ENCODE data around the gene ST8SIA3.
"Not testable (repeated sequence)": the region's sequence is repeated elsewhere in the genome, so short reads cannot be mapped to it uniquely, and the experiment has no call there.

The ST8SIA3 gene

DNA sequence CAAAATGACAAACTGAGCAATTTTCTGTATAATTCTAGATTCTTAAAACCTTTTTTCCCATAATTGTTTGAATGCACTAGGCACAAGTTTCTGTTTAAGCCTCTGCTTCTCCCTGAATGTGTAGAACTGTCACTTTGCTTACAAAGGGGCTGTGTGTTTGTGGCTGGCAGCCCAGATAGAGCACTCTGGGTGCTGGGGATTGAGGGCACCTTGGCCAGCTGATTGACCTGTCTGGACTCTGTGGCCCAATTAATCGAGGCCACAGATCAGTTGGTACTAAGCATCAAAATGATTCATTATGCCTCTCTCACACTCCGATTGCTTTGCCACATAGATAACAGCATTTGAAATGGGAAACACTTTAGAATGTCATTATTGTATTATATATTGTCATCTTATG, 12.1 kb downstream of the ST8SIA3 start:
- no peak for DNase-seq (ENCODE audit: low spot score)

DNA sequence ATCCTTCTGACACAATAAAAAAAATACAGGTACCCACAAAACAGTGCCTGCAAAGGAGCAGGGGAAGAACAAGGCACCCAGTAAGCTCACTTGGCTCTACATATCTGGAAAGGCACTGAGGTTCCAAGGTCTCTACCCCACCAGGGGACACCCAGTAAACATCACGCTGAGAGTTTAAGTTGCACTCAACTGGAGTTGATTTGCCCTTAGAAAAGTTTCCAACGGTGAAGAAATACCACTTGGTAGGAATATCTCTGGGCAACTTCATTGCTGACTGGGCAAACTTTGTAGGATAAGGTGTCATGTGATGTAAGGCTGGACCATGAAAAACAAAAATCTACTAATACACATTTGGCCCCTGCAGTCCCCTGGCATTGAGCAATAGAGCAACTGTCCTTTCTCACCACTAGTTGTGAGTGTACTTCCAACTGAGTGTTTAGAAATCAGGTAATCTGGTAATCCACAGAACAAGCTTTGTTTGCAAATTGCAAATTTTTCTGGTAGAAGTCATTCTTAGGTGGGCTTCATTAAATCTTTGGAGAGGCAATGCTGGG, 14.2 kb downstream of the ST8SIA3 start:
- no peak for DNase-seq (ENCODE audit: low spot score)

DNA sequence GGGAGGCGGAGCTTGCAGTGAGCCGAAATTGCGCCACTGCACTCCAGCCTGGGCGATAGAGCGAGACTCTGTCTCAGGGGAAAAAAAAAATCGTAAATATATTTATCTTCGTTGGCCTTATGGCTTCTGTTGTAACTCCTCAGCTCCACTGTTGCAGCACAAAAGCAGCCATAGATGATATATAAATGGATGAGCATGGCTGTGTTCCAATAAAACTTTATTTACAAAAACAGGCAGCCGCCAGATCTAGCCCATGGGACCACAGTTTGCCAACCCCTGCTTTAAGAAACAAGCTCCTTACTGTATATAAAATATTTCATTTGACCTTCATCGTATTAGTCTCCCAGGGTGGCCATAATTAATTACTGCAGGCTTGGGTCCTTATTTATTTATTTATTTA, 20.1 kb downstream of the ST8SIA3 start:
- no peak for DNase-seq (ENCODE audit: low spot score)

DNA sequence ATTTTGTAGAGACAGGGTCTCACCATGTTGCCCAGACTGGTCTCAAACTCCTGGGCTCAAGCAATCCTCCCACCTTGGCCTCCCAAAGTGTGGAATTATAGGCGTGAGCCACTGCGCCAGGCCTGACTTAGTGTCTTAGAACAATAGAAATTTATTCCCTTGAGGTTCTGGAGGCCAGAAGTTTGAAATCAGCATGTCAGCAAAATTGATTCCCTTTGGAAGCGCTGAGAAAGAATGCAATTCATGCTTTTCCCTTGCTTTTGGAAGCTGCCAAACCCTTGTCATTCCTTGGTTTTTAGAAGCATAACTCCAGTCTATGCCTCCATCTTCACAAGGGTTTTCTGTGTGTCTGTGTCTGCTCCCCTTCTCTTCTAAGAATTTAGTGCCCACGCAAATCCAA, 20.7 kb downstream of the ST8SIA3 start:
- no peak for DNase-seq (ENCODE audit: low spot score)

DNA sequence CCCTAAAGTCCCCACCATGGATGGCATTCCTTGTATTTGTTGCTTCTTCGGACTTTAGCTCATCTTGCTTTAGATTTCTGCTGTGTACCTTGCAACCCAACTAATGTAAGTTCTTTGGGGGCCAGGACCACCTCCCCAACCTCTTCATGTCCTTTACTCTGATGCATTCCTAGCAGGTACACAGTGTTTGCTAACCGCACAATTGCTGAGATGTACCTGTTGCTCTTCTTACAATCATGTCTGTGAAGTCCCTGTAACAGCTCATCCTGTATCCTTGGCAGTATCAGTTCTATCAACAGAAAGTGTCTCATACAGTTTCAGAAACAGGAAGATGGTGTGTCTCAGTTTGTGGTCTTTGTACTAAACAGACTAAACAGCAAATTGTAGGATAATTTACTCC, 24.1 kb downstream of the ST8SIA3 start:
- DNase-seq (ENCODE audit: low spot score), result no peak

DNA sequence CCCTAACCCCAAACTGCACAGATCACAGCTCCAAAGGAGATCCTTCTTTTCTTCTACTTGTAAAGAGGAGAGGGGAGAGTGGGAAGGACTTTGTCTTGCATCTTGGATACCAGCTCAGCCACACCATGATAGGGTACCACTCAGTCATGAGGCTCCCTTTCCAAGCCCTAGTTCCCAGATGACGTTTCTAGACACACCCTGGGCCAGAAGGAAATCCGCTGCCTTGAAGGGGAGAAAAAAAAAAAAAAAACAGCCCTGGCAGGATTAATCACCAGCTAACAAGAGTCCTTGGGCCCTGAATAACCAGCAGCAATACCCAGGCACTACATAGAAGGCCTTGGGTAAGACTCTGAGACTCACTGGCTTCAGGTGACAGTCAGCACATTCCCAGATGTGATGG, 36.9 kb downstream of the ST8SIA3 start:
- no peak for DNase-seq (ENCODE audit: low spot score)

DNA sequence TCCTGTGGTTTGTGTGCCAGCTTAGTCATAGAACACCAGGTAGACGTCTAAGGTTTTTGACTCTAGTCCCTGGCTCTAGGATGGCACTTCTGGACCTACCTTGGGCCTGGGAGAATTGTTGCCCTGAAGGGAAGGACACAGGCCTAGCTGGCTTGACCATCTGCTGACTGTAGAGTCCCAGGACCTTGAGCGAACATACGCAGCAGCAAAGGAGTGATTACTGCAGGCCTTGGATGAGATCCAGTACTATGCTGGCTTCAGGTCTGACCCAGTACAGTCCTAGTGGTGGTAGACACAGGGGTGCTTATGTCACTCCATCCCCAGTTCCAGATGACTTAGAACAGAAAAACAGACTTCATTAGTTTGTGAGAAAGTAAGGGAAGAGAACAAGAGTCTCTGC, 37.7 kb downstream of the ST8SIA3 start:
- no peak for DNase-seq (ENCODE audit: low spot score)

DNA sequence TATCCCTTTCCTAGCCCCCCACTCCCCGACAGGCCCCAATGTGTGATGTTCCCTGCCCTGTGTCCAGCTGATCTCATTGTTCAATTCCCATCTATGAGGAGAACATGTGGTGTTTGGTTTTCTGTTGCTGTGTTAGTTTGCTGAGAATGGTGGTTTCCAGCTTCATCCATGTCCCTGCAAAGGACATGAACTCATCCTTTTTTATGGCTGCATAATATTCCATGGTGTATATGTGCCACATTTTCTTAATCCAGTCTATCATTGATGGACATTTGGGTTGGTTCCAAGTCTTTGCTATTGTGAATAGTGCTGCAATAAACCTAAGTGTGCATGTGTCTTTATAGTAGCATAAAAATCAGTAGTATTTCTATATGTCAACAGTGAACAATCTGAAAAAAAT, 42.4 kb downstream of the ST8SIA3 start:
- DNase-seq (ENCODE audit: low spot score), result not testable (repeated sequence)

DNA sequence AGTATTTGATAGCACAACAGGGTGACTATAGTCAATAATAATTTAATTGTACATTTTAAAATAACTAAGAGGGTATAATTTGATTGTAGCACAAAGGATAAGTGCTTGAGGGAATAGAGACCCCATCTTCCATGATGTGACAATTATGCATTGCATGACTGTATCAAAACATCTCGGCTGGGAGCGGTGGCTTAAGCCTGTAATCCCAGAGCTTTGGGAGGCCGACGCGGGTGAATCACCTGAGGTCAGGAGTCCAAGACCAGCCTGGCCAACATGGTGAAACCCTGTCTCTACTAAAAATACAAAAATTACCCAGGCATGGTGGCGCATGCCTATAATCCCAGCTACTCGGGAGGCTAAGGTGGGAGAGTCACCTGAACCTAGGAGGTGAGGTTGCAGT, 44.5 kb downstream of the ST8SIA3 start:
- DNase-seq (ENCODE audit: low spot score), result not testable (repeated sequence)

DNA sequence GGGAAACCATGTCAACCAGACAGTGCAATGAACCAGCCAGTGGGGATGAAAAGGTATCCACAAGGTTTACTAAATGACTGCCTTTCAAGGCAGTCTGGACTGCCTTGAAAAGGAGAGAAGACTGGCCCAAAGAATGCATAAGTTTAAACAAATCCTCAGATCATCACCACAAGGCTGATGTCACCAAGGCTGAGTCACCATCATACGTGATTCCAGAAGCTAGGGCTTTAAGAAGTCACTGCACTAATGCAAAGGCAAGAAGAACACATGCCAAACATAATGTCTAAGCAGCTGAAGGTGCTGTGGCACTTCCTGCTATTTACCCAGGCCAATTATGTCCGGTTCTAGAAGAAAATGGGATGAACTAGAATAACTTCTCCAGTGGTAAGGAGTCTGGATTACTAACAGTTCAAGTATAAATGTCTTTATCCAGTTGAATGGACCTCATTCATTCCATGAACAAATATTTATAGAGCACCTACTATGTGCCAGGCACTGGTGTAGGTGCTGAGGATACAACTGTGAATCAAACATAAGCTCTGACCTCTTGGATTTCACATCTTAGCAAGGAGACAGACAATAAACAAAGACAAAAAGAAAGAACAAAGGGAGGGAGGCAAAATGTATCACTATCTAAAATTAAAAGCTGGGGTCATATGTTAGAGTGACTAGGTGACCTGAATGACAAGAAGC, 45.2 kb downstream of the ST8SIA3 start:
- DNase-seq (ENCODE audit: low spot score), result no peak

DNA sequence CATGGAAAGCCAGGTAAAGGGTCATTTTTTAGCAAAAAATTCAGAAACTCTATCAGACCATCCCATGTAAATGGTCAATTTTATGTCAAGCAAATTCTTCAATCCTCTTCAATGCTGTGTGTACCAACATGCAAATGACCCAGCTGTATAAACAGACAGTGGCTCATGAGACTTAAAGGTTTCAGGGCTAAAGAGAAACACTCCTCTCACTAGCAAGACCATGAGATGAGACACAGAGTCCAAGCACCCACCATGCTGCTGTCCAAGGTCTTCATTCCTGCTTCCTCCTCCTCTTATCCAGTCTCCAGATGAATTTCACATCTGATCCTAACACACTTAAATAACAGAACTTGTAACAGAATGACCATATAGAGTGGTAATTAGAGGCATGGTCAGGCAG, 52.0 kb downstream of the ST8SIA3 start:
- DNase-seq (ENCODE audit: low spot score), result no peak

DNA sequence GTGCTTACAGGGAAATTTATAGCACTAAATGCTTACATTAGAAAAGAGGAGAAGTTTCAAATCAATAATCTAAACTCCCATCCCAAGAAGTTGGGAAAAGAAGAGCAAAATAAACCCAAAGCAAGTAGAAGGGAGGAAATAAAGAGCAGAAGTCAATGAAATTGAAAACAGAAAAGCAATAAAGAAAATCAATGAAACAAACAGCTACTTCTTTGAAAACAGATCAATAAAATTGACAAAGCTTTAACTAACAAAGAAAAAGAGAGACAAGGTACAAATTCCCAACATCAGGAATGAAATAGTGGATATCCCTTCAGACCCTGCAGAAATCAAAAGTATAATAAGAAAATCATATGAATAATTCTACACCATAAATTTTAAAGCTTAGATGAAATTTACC, 57.3 kb downstream of the ST8SIA3 start:
- no peak for DNase-seq (ENCODE audit: low spot score)

DNA sequence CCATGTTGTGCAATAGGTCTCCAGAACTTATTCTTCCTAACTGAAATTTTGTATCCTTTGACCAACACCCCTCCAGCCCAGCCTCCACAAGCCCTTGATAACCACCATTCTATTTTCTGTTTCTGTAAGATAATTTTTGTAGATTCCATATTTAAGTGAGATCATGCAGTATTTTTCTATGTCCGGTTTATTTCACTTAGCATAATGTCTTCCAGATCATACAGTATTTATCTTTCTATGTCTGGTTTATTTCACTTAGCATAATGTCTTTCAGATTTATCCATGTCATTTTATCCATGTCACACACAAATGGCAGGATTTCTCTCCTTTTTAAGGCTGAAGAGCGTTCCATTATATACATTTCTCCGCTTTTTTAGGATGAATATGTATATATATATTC, 58.4 kb downstream of the ST8SIA3 start:
- DNase-seq (ENCODE audit: low spot score), result no peak

DNA sequence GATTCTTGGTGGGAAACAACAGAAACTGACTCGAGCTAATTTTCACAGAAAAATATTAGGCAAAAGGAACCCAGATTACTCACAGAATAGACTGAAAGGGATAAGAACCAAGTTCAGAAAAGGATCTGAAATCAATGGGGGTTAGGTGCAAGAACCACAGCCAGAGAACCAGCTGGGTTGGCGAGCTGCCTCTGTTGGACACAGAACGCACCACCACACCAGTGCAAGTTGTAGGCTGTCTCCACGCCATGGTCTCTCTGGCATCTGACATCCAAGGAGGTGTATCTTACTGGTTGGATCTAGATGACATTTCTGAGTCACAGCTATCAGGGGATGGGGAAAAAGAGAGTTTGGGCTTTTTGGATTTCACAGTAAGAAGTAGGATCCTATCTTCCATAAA, 64.2 kb downstream of the ST8SIA3 start:
- DNase-seq (ENCODE audit: low spot score), result no peak

Data from CD4-positive, alpha-beta T cell treated with Interleukin-2 at 100 ng/mL for 4 hours (primary cell).